Measurements from ENCODE around the gene TIAM1.

- no peak for TF ChIP-seq CTCF (IDR thresholded peaks at IDR 0.05; ENCODE audit: low read depth, low read length)
- no peak for TF ChIP-seq POLR2A (IDR thresholded peaks at IDR 0.05; ENCODE audit: extremely low read depth, insufficient read length)
- no peak for TF ChIP-seq MYC (IDR thresholded peaks at IDR 0.05; ENCODE audit: low read depth, low read length)
- no peak for TF ChIP-seq MAX (IDR thresholded peaks at IDR 0.05; ENCODE audit: low read depth, low read length)
These were observed 81.3 kb downstream of the TIAM1 start for GRCh38 chr21:31262728-31263127.
